ENCODE data around the gene STARD13. TPM values are rescaled to one million over a fixed set of nuclear protein-coding genes. Genes with fewer than 3 reads are reported as not detected.

Gene STARD13
- total and polyA plus RNA-seq, 8 donors = 4.4 to 158 (median 44.0) TPM

DNA sequence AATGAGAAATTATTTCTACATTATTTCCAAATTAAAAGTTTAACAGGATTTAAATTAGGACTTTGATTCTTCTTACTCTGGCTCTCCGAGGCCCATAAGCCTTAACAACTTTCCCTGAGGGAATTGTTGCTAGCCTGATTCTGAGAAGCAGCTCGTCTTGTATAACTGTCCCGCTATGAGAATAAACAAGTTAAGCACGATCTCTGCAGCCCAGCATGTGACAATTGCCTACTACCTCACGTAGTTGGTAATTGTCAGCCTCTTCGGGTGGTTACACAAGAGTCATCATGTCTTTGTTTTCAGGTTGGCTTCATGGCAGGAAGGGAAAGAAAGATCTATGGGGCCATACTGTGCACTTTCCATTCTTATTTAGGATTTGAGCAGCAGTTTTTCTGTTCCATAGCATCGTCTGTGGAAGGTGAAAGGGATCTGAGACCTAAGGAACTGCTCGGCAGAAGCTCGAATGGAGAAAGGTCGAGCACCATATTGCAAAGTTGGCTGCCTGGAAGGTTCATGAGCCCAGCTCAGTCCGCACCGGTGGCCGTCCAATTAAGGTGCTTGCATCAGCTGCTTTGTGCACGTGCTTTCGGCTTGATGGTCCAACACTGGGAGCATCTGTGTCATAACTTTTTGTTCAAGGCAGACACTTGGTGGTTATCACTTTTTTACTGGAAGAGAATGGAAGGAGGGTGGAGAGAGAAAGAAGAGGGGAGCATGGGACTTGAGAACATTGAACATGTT lies 1.8 kb upstream of the STARD13 start:
- 78 to 89% (median 87%) methylated on average over 15 of the region's 15 CpGs for WGBS, 5 donors
- Histone ChIP-seq H3K9me3 (no peaks in the 10 kb centered on the region), H3K27me3 (no peaks in the 10 kb centered on the region), H3K36me3 (no peaks in the 10 kb centered on the region), H3K4me1 (peaks cover 0 to 53% (median 17%) of the 10 kb centered on the region in 4 donors), H3K4me3 (no peak overlapping the region), H3K27ac (peak overlapping the region in 4 of 5 donors; percentile 88 to 96 (median 90))
- peak in 1 of 3 donors; percentile 36 for TF ChIP-seq POLR2AphosphoS5 (IDR thresholded peaks at IDR 0.05)
- TF ChIP-seq CTCF (IDR thresholded peaks at IDR 0.05) = no peak
- TF ChIP-seq EP300 (IDR thresholded peaks at IDR 0.05) = no peak
- DNase-seq = no peak
- intact Hi-C loops (cut with DNase I; ENCODE audit: low total_unique reads) = no loop called here

GRCh38 chr13:33286128-33286527 lies 573 bp upstream of the STARD13 start:
- DNase-seq = peak in 1 of 2 donors; percentile 59
- Histone ChIP-seq H3K4me1 (peaks cover 0 to 61% (median 23%) of the 10 kb centered on the region in 4 donors), H3K27ac (peak overlapping the region; percentile 88 to 96 (median 88))

GRCh38 chr13:33284916-33285315 lies 639 bp downstream of the STARD13 start:
- H3K9me3 ChIP-seq = no peaks in the 10 kb centered on the region
- H3K4me3 ChIP-seq = peak overlapping the region; percentile 45 to 62 (median 50)
- no peaks in the 10 kb centered on the region for H3K36me3 ChIP-seq
- intact Hi-C loops (cut with DNase I; ENCODE audit: low total_unique reads) = no loop called here
- peak in 1 of 2 donors; percentile 43 for DNase-seq
- peak overlapping the region; percentile 88 to 96 (median 88) for H3K27ac ChIP-seq
- H3K27me3 ChIP-seq = no peaks in the 10 kb centered on the region
- TF ChIP-seq POLR2AphosphoS5 (IDR thresholded peaks at IDR 0.05) (peak in 1 of 3 donors; percentile 47), EP300 (IDR thresholded peaks at IDR 0.05) (no peak)
- peaks cover 7 to 66% (median 30%) of the 10 kb centered on the region in 4 donors for H3K4me1 ChIP-seq
- WGBS, 5 donors = 3 to 6% (median 5%) methylated on average over 6 of the region's 6 CpGs

More at GRCh38 chr13:33286128-33286527, 573 bp upstream of the STARD13 start:
- no peaks in the 10 kb centered on the region for H3K36me3 ChIP-seq
- H3K9me3 ChIP-seq = no peaks in the 10 kb centered on the region
- TF ChIP-seq POLR2A (IDR thresholded peaks at IDR 0.05) (no peak), POLR2AphosphoS5 (IDR thresholded peaks at IDR 0.05) (no peak)
- H3K27me3 ChIP-seq = no peaks in the 10 kb centered on the region
- WGBS, 5 donors = 6 to 13% (median 9%) methylated on average over 5 of the region's 5 CpGs
- peak overlapping the region; percentile 45 to 62 (median 50) for H3K4me3 ChIP-seq
- intact Hi-C loops (cut with DNase I; ENCODE audit: low total_unique reads) = no loop called here

- WGBS, 5 donors = 13 to 36% (median 17%) methylated on average over 1 of the region's 1 CpG
- Histone ChIP-seq H3K36me3 (no peaks in the 10 kb centered on the region), H3K27me3 (no peaks in the 10 kb centered on the region), H3K27ac (peak overlapping the region in 4 of 5 donors; percentile 88 to 96 (median 90)), H3K9me3 (no peaks in the 10 kb centered on the region), H3K4me3 (peak overlapping the region; percentile 45 to 62 (median 50)), H3K4me1 (peaks cover 7 to 69% (median 37%) of the 10 kb centered on the region in 4 donors)
- TF ChIP-seq POLR2A (IDR thresholded peaks at IDR 0.05) = no peak
- peak; percentile 12 to 43 (median 24) for TF ChIP-seq POLR2AphosphoS5 (IDR thresholded peaks at IDR 0.05)
- TF ChIP-seq EP300 (IDR thresholded peaks at IDR 0.05) = no peak
- peak in 1 of 2 donors; percentile 53 for DNase-seq
- intact Hi-C loops (cut with DNase I; ENCODE audit: low total_unique reads) = no loop called here
These were observed 1.5 kb downstream of the STARD13 start for GRCh38 chr13:33284031-33284430.

DNA sequence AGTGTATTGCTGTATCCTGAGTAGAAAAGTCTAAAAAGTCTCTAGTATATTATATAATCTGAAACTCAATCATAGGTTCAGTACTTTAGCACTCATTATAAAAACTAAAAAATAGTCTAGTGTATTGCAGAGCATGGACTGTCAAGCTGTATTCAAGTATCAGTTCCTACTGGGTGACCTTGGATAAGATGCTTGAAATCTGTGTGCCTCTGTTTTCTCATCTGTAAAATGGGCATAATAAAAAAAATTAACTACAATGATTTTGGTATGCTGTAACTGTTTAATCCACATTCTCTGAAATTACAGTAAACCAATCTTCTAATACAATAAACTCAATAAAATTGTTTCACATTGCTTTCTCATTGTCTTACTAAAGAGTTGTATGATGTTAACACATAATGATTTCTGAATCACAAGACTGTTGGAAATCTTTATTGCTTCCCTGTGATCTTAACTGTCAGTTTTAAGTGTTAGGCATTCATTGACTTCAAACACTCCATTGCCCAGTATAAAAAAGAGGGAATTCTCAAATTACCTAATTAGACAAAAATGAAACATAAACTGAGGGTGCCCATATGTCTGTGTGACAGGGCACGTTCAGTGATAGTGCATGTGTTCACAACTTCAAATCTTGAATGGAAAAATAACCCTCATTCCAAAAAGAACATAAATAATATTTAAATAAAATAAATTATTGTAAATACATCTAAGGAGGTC lies 2.2 kb downstream of the STARD13 start:
- Histone ChIP-seq H3K4me1 (peaks cover 7 to 73% (median 42%) of the 10 kb centered on the region in 4 donors), H3K27ac (peak overlapping the region in 4 of 5 donors; percentile 88 to 96 (median 90)), H3K9me3 (no peaks in the 10 kb centered on the region), H3K36me3 (no peaks in the 10 kb centered on the region), H3K27me3 (no peaks in the 10 kb centered on the region), H3K4me3 (peak overlapping the region; percentile 45 to 62 (median 50))
- intact Hi-C loops (cut with DNase I; ENCODE audit: low total_unique reads) = no loop called here
- WGBS, 5 donors = 20 to 48% (median 31%) methylated on average over 1 of the region's 1 CpG
- no peak for TF ChIP-seq EP300 (IDR thresholded peaks at IDR 0.05)
- no peak for TF ChIP-seq POLR2AphosphoS5 (IDR thresholded peaks at IDR 0.05)
- no peak for TF ChIP-seq POLR2A (IDR thresholded peaks at IDR 0.05)
- TF ChIP-seq CTCF (IDR thresholded peaks at IDR 0.05) = no peak
- DNase-seq = no peak

Data from stomach (tissue), 9 donors.